ENCODE data around the gene TRMT1. TPM values are rescaled to one million over a fixed set of nuclear protein-coding genes. Genes with fewer than 3 reads are reported as not detected.

TRMT1 gene
- total RNA-seq, 1 experiment from 2014 or later, result 52.0 TPM

GRCh38 chr19:13150931-13151604 is 34.5 kb upstream of the TRMT1 start:
- ChIA-PET POLR2A (interaction anchor here (0.6 kb wide), 2 partner anchors 546 to 584 kb away, joined by 4 to 11 read pairs; no protein-coding TSS in a partner anchor), CTCF (no interaction called here)
- H3K36me3 ChIP-seq (ENCODE audit: control insufficient read depth, insufficient read depth, low read length), result peaks cover 10% of the 10 kb centered on the region; the same call in 1 of the 2 replicates
- no peak for DNase-seq (ENCODE audit: low read depth, low spot score)
- BruUV-seq (replicated peaks), result no TSS peak
- no peaks in the 10 kb centered on the region for H3K27me3 ChIP-seq (ENCODE audit: control insufficient read depth, insufficient read depth, low read length)
- H3K27ac ChIP-seq (ENCODE audit: low read length), result peak overlapping the region; percentile 96
- no peak for TF ChIP-seq SIN3A (IDR thresholded peaks at IDR 0.05; ENCODE audit: borderline replicate concordance, insufficient read depth, low read depth, low read length)
- no peak for TF ChIP-seq POLR2AphosphoS5 (IDR thresholded peaks at IDR 0.05; ENCODE audit: low read depth, low read length)
- no peak for TF ChIP-seq REST (IDR thresholded peaks at IDR 0.05; ENCODE audit: insufficient read depth in 1 of 2, low read depth in 2 of 2, low read length in 1 of 2)
- no peak for TF ChIP-seq TCF7L2 (IDR thresholded peaks at IDR 0.05; ENCODE audit: low read depth, low read length)
- TF ChIP-seq, protein P1, sequence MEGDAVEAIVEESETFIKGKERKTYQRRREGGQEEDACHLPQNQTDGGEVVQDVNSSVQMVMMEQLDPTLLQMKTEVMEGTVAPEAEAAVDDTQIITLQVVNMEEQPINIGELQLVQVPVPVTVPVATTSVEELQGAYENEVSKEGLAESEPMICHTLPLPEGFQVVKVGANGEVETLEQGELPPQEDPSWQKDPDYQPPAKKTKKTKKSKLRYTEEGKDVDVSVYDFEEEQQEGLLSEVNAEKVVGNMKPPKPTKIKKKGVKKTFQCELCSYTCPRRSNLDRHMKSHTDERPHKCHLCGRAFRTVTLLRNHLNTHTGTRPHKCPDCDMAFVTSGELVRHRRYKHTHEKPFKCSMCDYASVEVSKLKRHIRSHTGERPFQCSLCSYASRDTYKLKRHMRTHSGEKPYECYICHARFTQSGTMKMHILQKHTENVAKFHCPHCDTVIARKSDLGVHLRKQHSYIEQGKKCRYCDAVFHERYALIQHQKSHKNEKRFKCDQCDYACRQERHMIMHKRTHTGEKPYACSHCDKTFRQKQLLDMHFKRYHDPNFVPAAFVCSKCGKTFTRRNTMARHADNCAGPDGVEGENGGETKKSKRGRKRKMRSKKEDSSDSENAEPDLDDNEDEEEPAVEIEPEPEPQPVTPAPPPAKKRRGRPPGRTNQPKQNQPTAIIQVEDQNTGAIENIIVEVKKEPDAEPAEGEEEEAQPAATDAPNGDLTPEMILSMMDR (IDR thresholded peaks at IDR 0.05), result no peak
- no peaks in the 10 kb centered on the region for H3K9me3 ChIP-seq (ENCODE audit: control insufficient read depth, insufficient read depth, low read depth, low read length)
- intact Hi-C loops (cut with micrococcal nuclease; ENCODE audit: unreplicated experiment), result no loop called here
- in situ Hi-C loops (cut with HindIII; ENCODE audit: low pct_unique_long_range_greater_than_20kb, low sequenced_read_pairs), result no loop called here
- H3K4me1 ChIP-seq (ENCODE audit: control insufficient read depth, insufficient read depth, low read length), result peaks cover under 1% of the 10 kb centered on the region
- ATAC-seq, result peak; percentile 1
- peak overlapping the region; percentile 83 to 93 for H3K4me3 ChIP-seq (ENCODE audit: low read depth in 2 of 2, low read length in 2 of 2)

DNA sequence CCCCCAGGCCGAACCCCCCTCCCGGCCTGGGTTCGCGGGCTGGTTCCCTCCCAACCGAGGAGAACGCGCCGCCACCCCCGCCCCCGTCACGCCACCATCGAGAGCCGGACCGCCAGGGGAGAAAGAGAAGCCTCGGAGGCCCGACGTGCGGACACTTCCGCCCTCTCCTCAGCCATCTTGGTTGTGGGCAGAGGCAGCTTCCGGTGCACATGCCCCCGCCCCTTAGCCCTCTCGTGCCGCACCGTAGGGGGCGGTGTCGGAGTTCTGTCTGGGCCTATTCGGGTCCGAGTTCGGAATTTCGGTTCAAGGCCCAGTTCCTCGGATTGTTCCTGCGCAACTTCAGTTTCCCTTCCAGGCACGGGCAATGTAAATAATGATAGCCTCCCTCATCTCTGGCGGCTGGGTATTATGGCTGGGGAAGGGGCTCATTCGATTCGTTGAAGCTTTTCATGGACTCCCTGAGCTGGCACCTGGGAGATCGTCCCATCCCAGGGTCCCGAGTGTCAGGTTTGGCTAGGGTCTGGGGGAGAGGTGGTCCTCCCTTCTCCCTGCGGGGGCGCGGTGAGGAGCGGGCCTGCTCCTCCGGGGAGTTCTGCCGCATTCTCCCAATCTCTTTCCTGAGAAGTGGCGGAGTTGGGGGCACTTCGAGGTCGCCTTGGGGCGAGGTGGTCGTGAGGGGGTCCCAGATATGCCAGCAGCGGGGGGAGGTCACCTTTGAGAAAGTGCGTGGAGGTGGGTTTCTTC is 33.8 kb upstream of the TRMT1 start, which contains the start of the genes IER2 and STX10:
TSS of gene IER2 (plus strand) at position 225 of the 744 bp plus-strand sequence. CDS start 2,776 bp downstream, outside the sequence.
TSS of gene STX10 (minus strand) at position 189 of the 744 bp plus-strand sequence. CDS start 202 bp downstream, outside the sequence.
- peak within 1 kb of the TSS; percentile 83 to 93 for H3K4me3 ChIP-seq (ENCODE audit: low read depth in 2 of 2, low read length in 2 of 2)
- ChIA-PET CTCF (no interaction called here), POLR2A (interaction anchor here (0.6 kb wide), 2 partner anchors 546 to 585 kb away, joined by 4 to 11 read pairs; no protein-coding TSS in a partner anchor)
- peaks cover 10% of the 10 kb centered on the region; the same call in 1 of the 2 replicates for H3K36me3 ChIP-seq (ENCODE audit: control insufficient read depth, insufficient read depth, low read length)
- in situ Hi-C loops (cut with HindIII; ENCODE audit: low pct_unique_long_range_greater_than_20kb, low sequenced_read_pairs) (no loop called here), intact Hi-C loops (cut with micrococcal nuclease; ENCODE audit: unreplicated experiment) (no loop called here)
- ATAC-seq (peak; percentile 67), DNase-seq (ENCODE audit: low read depth, low spot score) (no peak)
- BruUV-seq (replicated peaks), result no TSS peak
- TF ChIP-seq REST (IDR thresholded peaks at IDR 0.05; ENCODE audit: insufficient read depth in 1 of 2, low read depth in 2 of 2, low read length in 1 of 2) (no peak), TCF7L2 (IDR thresholded peaks at IDR 0.05; ENCODE audit: low read depth, low read length) (no peak), SIN3A (IDR thresholded peaks at IDR 0.05; ENCODE audit: borderline replicate concordance, insufficient read depth, low read depth, low read length) (peak; percentile 70; the same call in 1 of the 2 replicates), POLR2AphosphoS5 (IDR thresholded peaks at IDR 0.05; ENCODE audit: low read depth, low read length) (peak; percentile 56; the same call in 1 of the 2 replicates)
- TF ChIP-seq, protein P1 (IDR thresholded peaks at IDR 0.05), result no peak; the same call in 1 of the 2 replicates
- H3K4me1 ChIP-seq (ENCODE audit: control insufficient read depth, insufficient read depth, low read length), result no peaks in the 10 kb centered on the region
- no peaks in the 10 kb centered on the region for H3K27me3 ChIP-seq (ENCODE audit: control insufficient read depth, insufficient read depth, low read length)
- no peaks in the 10 kb centered on the region for H3K9me3 ChIP-seq (ENCODE audit: control insufficient read depth, insufficient read depth, low read depth, low read length)
- H3K27ac ChIP-seq (ENCODE audit: low read length), result peak within 1 kb of the TSS; percentile 96

Measured in Panc1 (cell line).